ENCODE results near the gene CYP2E1.
"Not testable (repeated sequence)": the region's sequence is repeated elsewhere in the genome, so short reads cannot be mapped to it uniquely, and the experiment has no call there.

- not testable (repeated sequence) for TF ChIP-seq POLR2A (IDR thresholded peaks at IDR 0.05; ENCODE audit: low read depth, low read length); BMI1 (IDR thresholded peaks at IDR 0.05; ENCODE audit: borderline replicate concordance); NR2C2 (IDR thresholded peaks at IDR 0.05; ENCODE audit: borderline replicate concordance, control insufficient read depth, insufficient read length, low read depth); CTCF (IDR thresholded peaks at IDR 0.05 in 2 of 3, conservative IDR thresholded peaks at IDR 0.05 in 1 of 3; ENCODE audit: control insufficient read depth in 2 of 3, extremely low read depth in 1 of 3, insufficient read depth in 1 of 3, low read depth in 3 of 3, low read length in 3 of 3); EP300 (IDR thresholded peaks at IDR 0.05; ENCODE audit: borderline replicate concordance in 1 of 2, control insufficient read depth in 1 of 2, low read depth in 2 of 2, low read length in 2 of 2); PRDM15 (CRISPR knock-in tag; IDR thresholded peaks at IDR 0.05); SP1 (IDR thresholded peaks at IDR 0.05; ENCODE audit: low read depth, low read length); KDM1A (IDR thresholded peaks at IDR 0.05; ENCODE audit: borderline replicate concordance); CBX5 (IDR thresholded peaks at IDR 0.05; ENCODE audit: low read depth); ELK1 (IDR thresholded peaks at IDR 0.05; ENCODE audit: low read depth, low read length)
Observed at GRCh38 chr10:133499176-133499575, 28.0 kb upstream of the CYP2E1 start.

All from GM12878 (cell line).